HepG2 (cell line): ENCODE data around the gene DHRS4L2. TPM values are rescaled to one million over a fixed set of nuclear protein-coding genes. Genes with fewer than 3 reads are reported as not detected.
A peak's percentile ranks its signal among the peaks of the same experiment; 100 is the strongest.

Experiments used
- CEBPZ ChIP-seq: IDR thresholded peaks from 2 replicates; pipeline ENCODE4 v1.6.1; 2012; ENCODE audit warnings: low read length, improper control_type of control experiment
- GPN1 ChIP-seq: sonication (generic); formaldehyde crosslinking; IDR thresholded peaks from 2 replicates; pipeline ENCODE4 v1.5.1; 2020; ENCODE audit warnings: missing genetic modification reagents, borderline replicate concordance
- HDAC2 ChIP-seq: sonication (generic); formaldehyde crosslinking; IDR thresholded peaks from 2 replicates; pipeline ENCODE4 v1.4.0; 2020; ENCODE audit warnings: missing genetic modification reagents
- MAFG ChIP-seq: sonication (generic); formaldehyde crosslinking; IDR thresholded peaks from 2 replicates; pipeline ENCODE4 v1.5.1; 2020; ENCODE audit warnings: mild to moderate bottlenecking, missing genetic modification reagents
- MTF1 ChIP-seq: sonication (generic); formaldehyde crosslinking; IDR thresholded peaks from 2 replicates; pipeline ENCODE4 v1.5.0; 2020; ENCODE audit warnings: missing genetic modification reagents
- NFIC ChIP-seq: IDR thresholded peaks from 2 replicates; pipeline ENCODE4 v1.6.1; 2012; ENCODE audit warnings: mild to moderate bottlenecking, low read length, inconsistent platforms
- POGK ChIP-seq: sonication (generic); formaldehyde crosslinking; conservative IDR thresholded peaks from 2 replicates; pipeline ENCODE4 v1.8.0; 2022; ENCODE audit warnings: mild to moderate bottlenecking, moderate library complexity, missing genetic modification reagents
- SNRNP70 ChIP-seq: fragments of 200-400 bp; formaldehyde crosslinking; IDR thresholded peaks from 2 replicates; pipeline ENCODE4 v1.6.1; 2017; ENCODE audit warnings: mild to moderate bottlenecking, low read depth, low read length, moderate library complexity
- TMF1 ChIP-seq: sonication (generic); formaldehyde crosslinking; IDR thresholded peaks from 2 replicates; pipeline ENCODE4 v1.8.1; 2022; ENCODE audit warnings: low read depth, missing genetic modification reagents
- ZBTB39 ChIP-seq: sonication (generic); formaldehyde crosslinking; IDR thresholded peaks from 2 replicates; pipeline ENCODE4 v1.5.0; 2020; ENCODE audit warnings: missing genetic modification reagents
- ZNF281 ChIP-seq: sonication (generic); formaldehyde crosslinking; IDR thresholded peaks from 2 replicates; pipeline ENCODE4 v1.4.0; 2020; ENCODE audit warnings: missing genetic modification reagents, borderline replicate concordance
- ZNF431 ChIP-seq: sonication (generic); formaldehyde crosslinking; IDR thresholded peaks from 2 replicates; pipeline ENCODE4 v1.9.0; 2022; ENCODE audit warnings: missing genetic modification reagents, low read depth, mild to moderate bottlenecking, borderline replicate concordance
- ZNF550 ChIP-seq: sonication (generic); formaldehyde crosslinking; IDR thresholded peaks from 2 replicates; pipeline ENCODE4 v1.4.0; 2020; ENCODE audit warnings: mild to moderate bottlenecking, missing genetic modification reagents, borderline replicate concordance
- ZNF569 ChIP-seq: sonication (generic); formaldehyde crosslinking; IDR thresholded peaks from 2 replicates; pipeline ENCODE4 v1.5.0; 2020; ENCODE audit warnings: mild to moderate bottlenecking, missing genetic modification reagents, moderate library complexity, borderline replicate concordance
- ZNF615 ChIP-seq: sonication (generic); formaldehyde crosslinking; IDR thresholded peaks from 2 replicates; pipeline ENCODE4 v1.5.0; 2020; ENCODE audit warnings: mild to moderate bottlenecking, missing genetic modification reagents, borderline replicate concordance
- ZNF629 ChIP-seq: sonication (generic); formaldehyde crosslinking; conservative IDR thresholded peaks from 2 replicates; pipeline ENCODE4 v1.5.0; 2020; ENCODE audit warnings: missing genetic modification reagents
- ZNF781 ChIP-seq: sonication (generic); formaldehyde crosslinking; IDR thresholded peaks from 2 replicates; pipeline ENCODE4 v1.5.1; 2020; ENCODE audit warnings: borderline replicate concordance, mild to moderate bottlenecking, missing genetic modification reagents; ENCODE audit errors: not compliant biosample characterization
- ZNF790 ChIP-seq: sonication (generic); formaldehyde crosslinking; IDR thresholded peaks from 2 replicates; pipeline ENCODE4 v1.8.0; 2022; ENCODE audit warnings: missing genetic modification reagents, mild to moderate bottlenecking, borderline replicate concordance
- polyA plus RNA-seq, 8 experiments: library from polyadenylated mRNA; depleted of rRNA in 3 of 8; stranded (reverse) in 7 of 8; unstranded in 1 of 8; fragments of >200 nt; fragmentation: Illumina TruSeq in 4 of 8; extraction: Trizol in 4 of 8; gene quantifications; 2 replicates each; pipeline versions ENCODE4 v1.2.1 to v1.2.3, GENCODE V29; 2011 to 2016; ENCODE audit warnings: low read depth in 4 of 8, missing spikeins in 1 of 8, mixed read lengths in 1 of 8; ENCODE audit not compliant: insufficient read depth in 1 of 8
- total RNA-seq, 5 experiments: library from RNA; depleted of rRNA; stranded (reverse); fragments of >200 nt; fragmentation: Illumina TruSeq; extraction: Trizol; gene quantifications; 2 replicates each; pipeline ENCODE4 v1.2.3, GENCODE V29; 2016; ENCODE audit warnings: low read depth in 1 of 5

Gene DHRS4L2
- total and polyA plus RNA-seq, 2 of the 13 experiments (the other 11 are each of a cell fraction or from before 2014, with no cell fraction given): 24.7 to 38.2 TPM

GRCh38 chr14:23953464-23954278 lies 35.1 kb upstream of the DHRS4L2 start, which contains the start of gene DHRS4 (continued):
- TF ChIP-seq CEBPZ (no peak), TMF1 (peak; percentile 91), ZNF790 (CRISPR knock-in tag) (peak; percentile 96), ZNF781 (CRISPR knock-in tag) (peak; percentile 99), SNRNP70 (no peak), HDAC2 (CRISPR knock-in tag) (peak; percentile 67; the same call in 1 of the 2 replicates), MTF1 (peak; percentile 74; the same call in 1 of the 2 replicates), ZNF615 (CRISPR knock-in tag) (peak; percentile 76; the same call in 1 of the 2 replicates), ZNF281 (CRISPR knock-in tag) (peak; percentile 68), ZNF569 (CRISPR knock-in tag) (0 out of 2 replicates have a peak, but pooled peaks have one; percentile 95), ZNF431 (peak; percentile 75; the same call in 1 of the 2 replicates), ZNF550 (CRISPR knock-in tag) (peak; percentile 95; the same call in 1 of the 2 replicates), ZBTB39 (CRISPR knock-in tag) (peak; percentile 91), GPN1 (CRISPR knock-in tag) (peak; percentile 32), MAFG (no peak), NFIC (peak; percentile 21; the same call in 1 of the 2 replicates), ZNF629 (CRISPR knock-in tag) (peak; percentile 74), POGK (CRISPR knock-in tag) (peak; percentile 92)
